Neural cell (in vitro differentiated cells): ENCODE measurements around the gene TXNRD1. TPM values are rescaled to one million over a fixed set of nuclear protein-coding genes. Genes with fewer than 3 reads are reported as not detected.
"Not testable (repeated sequence)": the region's sequence is repeated elsewhere in the genome, so short reads cannot be mapped to it uniquely, and the experiment has no call there.

ENCODE experiments used
- H2AFZ ChIP-seq: fragments of 200-600, 300-800 bp; sonication (generic), shearing (Covaris generic); 2 replicates; pipeline ENCODE4 v1.6.0; 2014; ENCODE audit warnings: low read depth, mild to moderate bottlenecking, antibody characterized with exemption, low read length, moderate library complexity
- H3F3A ChIP-seq: fragments of 200-600 bp; shearing (Covaris generic); 2 replicates; pipeline ENCODE4 v1.6.1; 2016; ENCODE audit warnings: mild to moderate bottlenecking, moderate library complexity, mixed read lengths, antibody characterized with exemption, low read length; ENCODE audit not compliant: insufficient read depth, poor library complexity, severe bottlenecking
- H3K27ac ChIP-seq: fragments of 200-600, 300-800 bp; sonication (generic), shearing (Covaris generic); 2 replicates; pipeline ENCODE4 v1.5.1; 2014; ENCODE audit warnings: mild to moderate bottlenecking, low read length, moderate library complexity
- H3K27me3 ChIP-seq: fragments of 300-800, 200-600 bp; sonication (generic), shearing (Covaris generic); 2 replicates; pipeline ENCODE4 v1.6.0; 2014; ENCODE audit warnings: mild to moderate bottlenecking, low read depth, low read length, moderate library complexity; ENCODE audit not compliant: insufficient read depth
- H3K36me3 ChIP-seq: fragments of 300-800, 200-600 bp; sonication (generic), shearing (Covaris generic); 2 replicates; pipeline ENCODE4 v1.5.1; 2014; ENCODE audit warnings: mild to moderate bottlenecking, antibody characterized with exemption, low read length, moderate library complexity; ENCODE audit not compliant: insufficient read depth
- H3K4me2 ChIP-seq: fragments of 300-800, 200-600 bp; sonication (generic), shearing (Covaris generic); 2 replicates; pipeline ENCODE4 v1.6.0; 2014; ENCODE audit warnings: mild to moderate bottlenecking, low read length
- H3K4me3 ChIP-seq: fragments of 300-800, 200-600 bp; sonication (generic), shearing (Covaris generic); 2 replicates; pipeline ENCODE4 v1.5.1; 2014; ENCODE audit warnings: mild to moderate bottlenecking, low read length, moderate library complexity
- H3K79me2 ChIP-seq: fragments of 200-600 bp; shearing (Covaris generic); replicated peaks from 2 replicates; pipeline ENCODE4 v1.6.0; 2014; ENCODE audit warnings: mild to moderate bottlenecking, low read length, moderate library complexity; ENCODE audit not compliant: insufficient read depth
- H3K9ac ChIP-seq: fragments of 300-800, 200-600 bp; sonication (generic), shearing (Covaris generic); 2 replicates; pipeline ENCODE4 v1.6.1; 2016; ENCODE audit warnings: mild to moderate bottlenecking, low read length, mixed read lengths
- H3K9me2 ChIP-seq: fragments of 200-600 bp; shearing (Covaris generic); 2 replicates; pipeline ENCODE4 v1.6.1; 2016; ENCODE audit warnings: mild to moderate bottlenecking, low read length, mixed read lengths; ENCODE audit not compliant: insufficient read depth
- H3K9me3 ChIP-seq: fragments of 200-600, 300-800 bp; sonication (generic), shearing (Covaris generic); 2 replicates; pipeline ENCODE4 v1.6.1; 2016; ENCODE audit warnings: mild to moderate bottlenecking, mixed run types, low read length, moderate library complexity, mixed read lengths
- H4K20me1 ChIP-seq: fragments of 200-600 bp; shearing (Covaris generic); 2 replicates; pipeline ENCODE4 v1.6.1; 2016; ENCODE audit warnings: mild to moderate bottlenecking, mixed run types; ENCODE audit not compliant: insufficient read depth
- EP300 ChIP-seq: fragments of 450-650 bp; conservative IDR thresholded peaks from 2 replicates; pipeline ENCODE4 v1.6.1; 2014; ENCODE audit warnings: antibody characterized with exemption, mild to moderate bottlenecking, moderate library complexity; ENCODE audit not compliant: poor library complexity, severe bottlenecking
- EZH2 ChIP-seq: fragments of 200-600, 300-800 bp; shearing (Covaris generic), sonication (generic); IDR thresholded peaks from 2 replicates; pipeline ENCODE4 v1.6.1; 2014; ENCODE audit warnings: antibody characterized with exemption, low read length, borderline replicate concordance, mild to moderate bottlenecking; ENCODE audit not compliant: insufficient read depth, poor library complexity, severe bottlenecking
- MXI1 ChIP-seq: fragments of 450-650 bp; conservative IDR thresholded peaks from 2 replicates; pipeline ENCODE4 v1.6.1; 2014; ENCODE audit warnings: antibody characterized with exemption, mild to moderate bottlenecking; ENCODE audit not compliant: poor library complexity, severe bottlenecking
- POLR2AphosphoS5 ChIP-seq: IDR thresholded peaks from 2 replicates; pipeline ENCODE4 v1.6.1; 2012
- RAD21 ChIP-seq: fragments of 450-650 bp; conservative IDR thresholded peaks from 2 replicates; pipeline ENCODE4 v1.6.1; 2014; ENCODE audit warnings: antibody characterized with exemption, mild to moderate bottlenecking, moderate library complexity
- SMC3 ChIP-seq: fragments of 450-650 bp; conservative IDR thresholded peaks from 2 replicates; pipeline ENCODE4 v1.6.1; 2014; ENCODE audit warnings: antibody characterized with exemption, mild to moderate bottlenecking, moderate library complexity; ENCODE audit not compliant: poor library complexity
- TAF1 ChIP-seq: IDR thresholded peaks from 2 replicates; pipeline ENCODE4 v1.6.1; 2012; ENCODE audit warnings: low read depth
- polyA plus RNA-seq: library from polyadenylated mRNA; depleted of rRNA; stranded (reverse); fragments of >200 nt; gene quantifications from 2 replicates; pipeline ENCODE4 v1.2.3, GENCODE V29; 2014
- TF ChIP-seq, protein P1 (sequence below): fragments of 450-650 bp; IDR thresholded peaks from 2 replicates; pipeline ENCODE4 v1.5.1; 2014; ENCODE audit warnings: antibody characterized with exemption, mild to moderate bottlenecking, moderate library complexity; ENCODE audit not compliant: poor library complexity, severe bottlenecking
- TF ChIP-seq, protein P2 (sequence below): IDR thresholded peaks from 2 replicates; pipeline ENCODE4 v1.6.1; 2012; ENCODE audit warnings: borderline replicate concordance

The TXNRD1 gene
- polyA plus RNA-seq, 1 donor from 2014 or later, result 59.6 TPM

DNA sequence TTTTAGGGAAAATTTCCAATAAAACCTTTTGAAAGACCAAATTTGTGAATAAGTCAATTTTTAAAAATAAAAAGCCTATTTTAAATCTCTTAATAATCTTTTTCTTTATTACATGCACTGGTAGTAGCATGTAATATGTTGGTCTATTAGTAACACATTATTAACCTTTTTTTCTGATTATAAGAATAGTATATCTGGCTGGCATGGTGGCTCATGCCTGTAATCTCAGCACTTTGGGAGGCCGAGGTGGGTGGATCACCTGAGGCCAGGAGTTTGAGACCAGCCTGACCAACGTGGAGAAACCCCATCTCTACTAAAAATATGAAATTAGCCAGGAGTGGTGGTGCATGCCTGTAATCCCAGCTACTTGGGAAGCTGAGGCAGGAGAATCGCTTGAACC, 116.7 kb downstream of the TXNRD1 start:
- H3F3A ChIP-seq, H3K9me2 ChIP-seq, H4K20me1 ChIP-seq, H3K27ac ChIP-seq, H3K9me3 ChIP-seq, H3K9ac ChIP-seq, H3K27me3 ChIP-seq, H3K4me2 ChIP-seq, H3K4me3 ChIP-seq, H3K79me2 ChIP-seq, H2AFZ ChIP-seq: not testable (repeated sequence)
- H3K36me3 ChIP-seq, result peaks cover 11% of the 10 kb centered on the region

DNA sequence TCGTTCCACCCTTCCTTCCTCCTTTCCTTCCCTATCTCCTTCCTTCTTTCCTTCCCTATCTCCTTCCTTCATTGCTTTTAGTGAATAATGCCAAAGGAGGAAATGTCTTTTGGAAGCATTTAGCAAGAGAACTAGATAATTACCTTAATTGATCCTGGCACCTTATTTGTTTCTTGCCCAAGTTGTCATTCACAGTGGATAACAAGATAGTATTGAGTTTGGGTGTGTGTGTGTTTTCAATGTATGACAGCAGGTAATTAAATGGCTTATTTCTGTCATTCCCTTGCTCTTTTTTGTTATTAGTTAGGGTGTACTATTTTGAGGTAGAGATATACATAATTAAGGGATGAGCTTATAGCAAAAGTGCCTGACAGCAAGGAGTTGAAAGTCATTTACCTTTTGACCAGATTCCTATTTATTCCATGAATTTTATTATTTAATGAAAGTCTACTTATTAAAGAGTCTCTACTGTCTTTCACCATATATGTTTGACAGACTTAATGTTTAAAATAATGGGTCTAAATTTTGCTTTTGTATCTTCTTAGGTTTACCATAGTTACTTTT, 118.2 kb downstream of the TXNRD1 start:
- Histone ChIP-seq H3K9ac (no peak overlapping the region), H3K9me2 (no peaks in the 10 kb centered on the region), H3K4me3 (no peak overlapping the region), H3K27ac (no peak overlapping the region), H3K4me2 (no peak overlapping the region), H3F3A (no peaks in the 10 kb centered on the region), H4K20me1 (no peaks in the 10 kb centered on the region), H3K9me3 (no peaks in the 10 kb centered on the region), H2AFZ (no peak overlapping the region), H3K79me2 (no peaks in the 10 kb centered on the region), H3K36me3 (peaks cover 7% of the 10 kb centered on the region), H3K27me3 (no peaks in the 10 kb centered on the region)
- no peak for TF ChIP-seq EP300
- TF ChIP-seq EZH2, result no peak
- TF ChIP-seq RAD21, result no peak
- no peak for TF ChIP-seq TAF1
- TF ChIP-seq, protein P1, sequence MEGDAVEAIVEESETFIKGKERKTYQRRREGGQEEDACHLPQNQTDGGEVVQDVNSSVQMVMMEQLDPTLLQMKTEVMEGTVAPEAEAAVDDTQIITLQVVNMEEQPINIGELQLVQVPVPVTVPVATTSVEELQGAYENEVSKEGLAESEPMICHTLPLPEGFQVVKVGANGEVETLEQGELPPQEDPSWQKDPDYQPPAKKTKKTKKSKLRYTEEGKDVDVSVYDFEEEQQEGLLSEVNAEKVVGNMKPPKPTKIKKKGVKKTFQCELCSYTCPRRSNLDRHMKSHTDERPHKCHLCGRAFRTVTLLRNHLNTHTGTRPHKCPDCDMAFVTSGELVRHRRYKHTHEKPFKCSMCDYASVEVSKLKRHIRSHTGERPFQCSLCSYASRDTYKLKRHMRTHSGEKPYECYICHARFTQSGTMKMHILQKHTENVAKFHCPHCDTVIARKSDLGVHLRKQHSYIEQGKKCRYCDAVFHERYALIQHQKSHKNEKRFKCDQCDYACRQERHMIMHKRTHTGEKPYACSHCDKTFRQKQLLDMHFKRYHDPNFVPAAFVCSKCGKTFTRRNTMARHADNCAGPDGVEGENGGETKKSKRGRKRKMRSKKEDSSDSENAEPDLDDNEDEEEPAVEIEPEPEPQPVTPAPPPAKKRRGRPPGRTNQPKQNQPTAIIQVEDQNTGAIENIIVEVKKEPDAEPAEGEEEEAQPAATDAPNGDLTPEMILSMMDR, result no peak
- TF ChIP-seq, protein P2, sequence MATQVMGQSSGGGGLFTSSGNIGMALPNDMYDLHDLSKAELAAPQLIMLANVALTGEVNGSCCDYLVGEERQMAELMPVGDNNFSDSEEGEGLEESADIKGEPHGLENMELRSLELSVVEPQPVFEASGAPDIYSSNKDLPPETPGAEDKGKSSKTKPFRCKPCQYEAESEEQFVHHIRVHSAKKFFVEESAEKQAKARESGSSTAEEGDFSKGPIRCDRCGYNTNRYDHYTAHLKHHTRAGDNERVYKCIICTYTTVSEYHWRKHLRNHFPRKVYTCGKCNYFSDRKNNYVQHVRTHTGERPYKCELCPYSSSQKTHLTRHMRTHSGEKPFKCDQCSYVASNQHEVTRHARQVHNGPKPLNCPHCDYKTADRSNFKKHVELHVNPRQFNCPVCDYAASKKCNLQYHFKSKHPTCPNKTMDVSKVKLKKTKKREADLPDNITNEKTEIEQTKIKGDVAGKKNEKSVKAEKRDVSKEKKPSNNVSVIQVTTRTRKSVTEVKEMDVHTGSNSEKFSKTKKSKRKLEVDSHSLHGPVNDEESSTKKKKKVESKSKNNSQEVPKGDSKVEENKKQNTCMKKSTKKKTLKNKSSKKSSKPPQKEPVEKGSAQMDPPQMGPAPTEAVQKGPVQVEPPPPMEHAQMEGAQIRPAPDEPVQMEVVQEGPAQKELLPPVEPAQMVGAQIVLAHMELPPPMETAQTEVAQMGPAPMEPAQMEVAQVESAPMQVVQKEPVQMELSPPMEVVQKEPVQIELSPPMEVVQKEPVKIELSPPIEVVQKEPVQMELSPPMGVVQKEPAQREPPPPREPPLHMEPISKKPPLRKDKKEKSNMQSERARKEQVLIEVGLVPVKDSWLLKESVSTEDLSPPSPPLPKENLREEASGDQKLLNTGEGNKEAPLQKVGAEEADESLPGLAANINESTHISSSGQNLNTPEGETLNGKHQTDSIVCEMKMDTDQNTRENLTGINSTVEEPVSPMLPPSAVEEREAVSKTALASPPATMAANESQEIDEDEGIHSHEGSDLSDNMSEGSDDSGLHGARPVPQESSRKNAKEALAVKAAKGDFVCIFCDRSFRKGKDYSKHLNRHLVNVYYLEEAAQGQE, result no peak

DNA sequence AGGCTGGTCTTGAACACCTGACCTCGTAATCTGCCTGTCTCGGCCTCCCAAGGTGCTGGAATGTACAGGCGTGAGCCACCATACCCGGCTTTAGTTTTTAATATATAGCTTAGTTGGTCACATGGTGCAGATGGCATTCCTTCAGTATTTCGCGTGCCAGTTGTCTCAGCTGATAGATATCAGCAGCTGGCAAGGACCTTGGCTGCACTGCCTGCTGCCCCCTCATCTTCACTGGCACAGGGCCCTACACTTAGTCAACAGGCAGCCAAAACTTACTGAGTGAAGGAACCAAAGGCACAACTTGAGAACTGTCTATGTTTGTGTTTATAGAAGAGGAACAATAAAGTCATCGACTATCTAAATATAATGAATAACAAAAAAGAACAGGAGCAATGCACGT, 119.0 kb downstream of the TXNRD1 start:
- Histone ChIP-seq H3K9me3 (no peaks in the 10 kb centered on the region), H3K4me3 (no peak overlapping the region), H3K27me3 (no peaks in the 10 kb centered on the region), H3K9me2 (no peaks in the 10 kb centered on the region), H3F3A (no peaks in the 10 kb centered on the region), H2AFZ (no peak overlapping the region), H3K4me2 (no peak overlapping the region), H3K9ac (no peak overlapping the region), H3K27ac (no peak overlapping the region), H3K36me3 (peaks cover 7% of the 10 kb centered on the region), H3K79me2 (no peaks in the 10 kb centered on the region), H4K20me1 (no peaks in the 10 kb centered on the region)
- TF ChIP-seq RAD21 (no peak), SMC3 (no peak), MXI1 (no peak), TAF1 (no peak), POLR2AphosphoS5 (no peak), EZH2 (no peak), EP300 (no peak)
- TF ChIP-seq, protein P1, result no peak
- TF ChIP-seq, protein P2, result no peak
